GM20000 (cell line): Measurements from ENCODE around the gene ASS1.
"Not testable (repeated sequence)": the region's sequence is repeated elsewhere in the genome, so short reads cannot be mapped to it uniquely, and the experiment has no call there.

Source experiments
- DNase-seq: peaks from one replicate; pipeline ENCODE4 v3.0.0; 2012; ENCODE audit warnings: low spot score
- CTCF ChIP-seq: IDR thresholded peaks from 2 replicates; pipeline ENCODE4 v1.5.1; 2012; ENCODE audit warnings: mild to moderate bottlenecking, control low read depth; ENCODE audit errors: extremely low read depth, missing control alignments

The ASS1 gene

GRCh38 chr9:130444565-130445221 lies at the start of gene ASS1:
Gene ASS1 (plus strand): TSS chr9:130444961. CDS start chr9:130452229, 7,268 bp downstream.
- peak; percentile 79 for DNase-seq
- no peak for TF ChIP-seq CTCF

GRCh38 chr9:130395810-130396435 lies 48.8 kb upstream of the ASS1 start:
- no peak for TF ChIP-seq CTCF
- DNase-seq, result no peak

DNA sequence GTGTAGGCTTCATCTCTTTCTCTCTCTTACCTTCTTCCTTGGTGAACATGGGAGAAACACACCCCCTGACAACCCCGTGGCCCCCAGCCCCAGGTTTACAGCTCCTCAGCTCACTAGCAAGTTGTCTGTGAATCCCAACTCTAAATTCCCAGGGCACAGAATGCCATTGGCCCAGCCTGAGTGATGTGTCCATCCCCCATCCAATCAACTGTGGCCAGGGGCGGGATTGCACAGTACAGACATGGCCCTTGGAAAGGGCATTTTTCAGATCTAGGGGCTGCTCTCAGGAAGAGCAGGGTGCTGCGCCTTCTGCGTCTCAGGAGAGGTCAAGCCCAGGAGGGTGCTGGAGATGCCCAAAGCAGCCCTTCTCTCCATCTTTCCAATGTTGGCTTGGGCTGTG lies 48.2 kb upstream of the ASS1 start:
- DNase-seq, result no peak
- TF ChIP-seq CTCF, result no peak

DNA sequence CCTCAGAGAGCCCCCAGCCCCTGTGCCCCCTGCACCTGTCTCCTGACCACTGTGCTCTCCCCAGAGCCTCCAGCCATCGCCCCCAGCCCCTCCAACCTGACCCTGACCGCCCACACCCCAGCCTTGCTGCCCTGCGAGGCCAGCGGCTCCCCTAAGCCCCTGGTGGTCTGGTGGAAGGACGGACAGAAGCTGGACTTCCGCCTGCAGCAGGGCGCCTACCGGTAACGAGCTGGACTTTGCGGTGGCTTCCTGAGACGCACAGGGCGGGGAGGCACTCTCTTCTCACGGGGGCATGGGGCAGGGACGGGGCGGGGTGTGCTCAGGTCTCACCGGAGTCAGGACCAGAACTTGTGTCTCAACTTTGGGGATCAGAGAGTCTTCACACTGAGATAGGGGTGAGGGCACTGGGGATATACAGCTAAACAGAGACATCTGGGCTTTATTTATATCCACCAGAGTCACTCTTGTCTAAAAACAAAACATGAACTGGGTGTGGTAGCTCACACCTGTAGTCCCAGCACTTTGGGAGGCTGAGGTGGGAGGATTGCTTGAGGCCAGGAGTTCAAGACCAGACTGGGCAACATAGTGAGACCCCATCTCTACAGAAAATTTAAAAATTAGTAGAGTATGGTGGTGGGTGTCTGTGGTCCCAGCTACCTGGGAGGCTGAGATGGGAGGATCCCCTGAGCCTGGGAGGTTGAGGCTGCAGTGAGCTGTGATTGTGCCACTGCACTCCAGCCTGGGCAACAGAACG lies 46.1 kb upstream of the ASS1 start:
- DNase-seq, result no peak
- no peak for TF ChIP-seq CTCF

DNA sequence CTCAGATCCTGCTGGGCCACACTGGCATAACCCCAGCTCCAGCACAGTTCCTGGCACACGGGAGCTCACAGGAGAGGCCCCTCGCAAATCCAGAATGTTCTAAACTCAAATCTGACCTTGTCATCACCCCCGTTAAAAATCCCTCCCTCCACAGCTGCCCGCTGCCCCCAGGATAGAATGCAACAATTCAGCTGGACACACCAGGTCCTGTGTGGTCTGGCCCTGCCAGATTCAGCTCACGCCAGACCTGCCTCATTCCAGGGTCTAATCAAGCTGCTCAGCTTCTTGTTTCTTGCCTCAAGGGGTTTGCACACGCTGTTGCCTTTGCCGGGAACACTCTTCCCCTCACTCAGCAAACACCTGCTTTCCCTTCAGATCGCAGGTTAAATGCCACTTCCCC lies 45.0 kb upstream of the ASS1 start:
- TF ChIP-seq CTCF, result no peak
- DNase-seq, result no peak

- TF ChIP-seq CTCF, result no peak
- DNase-seq, result no peak
Measured at GRCh38 chr9:130400870-130401269, 43.9 kb upstream of the ASS1 start.

DNA sequence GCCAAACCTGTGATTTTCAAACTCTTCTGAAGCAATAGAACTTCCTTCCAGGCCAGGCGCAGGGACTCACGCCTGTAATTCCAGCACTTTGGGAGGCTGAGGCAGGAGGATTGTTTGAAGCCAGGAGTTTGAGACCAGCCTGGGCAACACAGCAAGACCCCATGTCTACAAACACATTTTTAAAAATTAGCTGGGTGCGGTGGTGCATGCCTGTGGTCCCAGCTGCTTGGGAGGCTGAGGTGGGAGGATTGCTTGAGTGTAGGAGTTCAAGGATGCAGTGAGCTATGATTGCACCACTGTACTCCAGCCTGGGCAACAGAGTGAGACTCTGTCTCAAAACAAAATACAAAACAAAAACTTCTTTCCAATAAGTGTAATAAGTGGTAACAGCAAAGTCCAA lies 43.0 kb upstream of the ASS1 start:
- DNase-seq, result not testable (repeated sequence)

- no peak for TF ChIP-seq CTCF
- no peak for DNase-seq
Measured at GRCh38 chr9:130402243-130402642, 42.5 kb upstream of the ASS1 start.
